ENCODE measurements around the gene TYR.
"Not testable (repeated sequence)": the region's sequence is repeated elsewhere in the genome, so short reads cannot be mapped to it uniquely, and the experiment has no call there.

Gene TYR

GRCh38 chr11:89177691-89178231, at the start of gene TYR:
TYR (plus strand) TSS chr11:89177875; CDS start chr11:89177954, 79 bp downstream.
- DNase-seq: no peak

GRCh38 chr11:89136606-89137005, 41.1 kb upstream of the TYR start:
- DNase-seq: no peak

GRCh38 chr11:89147229-89147628, 30.4 kb upstream of the TYR start:
- DNase-seq: no peak

GRCh38 chr11:89159974-89160373, 17.7 kb upstream of the TYR start:
- DNase-seq: no peak

GRCh38 chr11:89161949-89162348, 15.7 kb upstream of the TYR start:
- DNase-seq: no peak

DNA sequence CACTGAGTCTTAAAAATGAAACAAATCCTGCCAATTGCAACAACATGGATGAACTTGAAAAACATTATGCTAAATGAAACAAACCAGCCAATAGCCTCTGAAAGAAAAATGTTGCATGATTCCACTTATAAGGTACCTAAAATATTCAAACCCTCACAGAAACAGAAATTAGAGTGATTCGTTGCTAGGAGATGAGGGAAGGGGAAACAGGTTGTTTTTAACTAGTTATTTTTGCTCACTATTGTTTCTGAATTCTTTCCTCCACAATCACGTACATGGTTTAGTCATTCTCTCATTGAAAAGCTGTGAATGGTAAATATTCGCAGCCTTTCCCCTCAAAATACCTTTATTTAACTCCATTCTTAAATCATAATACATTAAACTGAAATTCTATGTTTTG, 14.0 kb upstream of the TYR start:
- no peak for DNase-seq

- DNase-seq: no peak
These were observed 9.3 kb upstream of the TYR start for GRCh38 chr11:89168396-89168795.

- no peak for DNase-seq
These were observed 1.9 kb upstream of the TYR start for GRCh38 chr11:89175796-89176195.

GRCh38 chr11:89176938-89177337, 737 bp upstream of the TYR start:
- no peak for DNase-seq

DNA sequence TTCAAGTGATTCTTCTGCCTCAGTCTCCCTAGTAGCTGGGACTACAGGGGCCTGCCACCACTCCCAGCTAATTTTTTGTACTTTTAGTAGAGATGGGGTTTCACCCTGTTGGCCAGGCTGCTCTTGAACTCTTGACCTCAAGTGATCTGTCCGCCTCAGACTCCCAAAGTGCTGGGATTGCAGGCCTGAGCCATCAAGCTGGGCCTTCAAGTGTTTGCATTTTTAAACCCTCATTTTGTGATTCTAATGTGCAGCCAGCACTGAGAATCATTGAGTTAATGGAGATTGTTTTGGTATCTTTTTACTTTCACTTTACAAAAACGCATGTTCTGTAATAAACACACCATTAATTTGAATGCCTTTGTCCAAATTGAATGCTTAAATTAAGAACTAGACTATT, 3.4 kb downstream of the TYR start:
- no peak for DNase-seq

DNA sequence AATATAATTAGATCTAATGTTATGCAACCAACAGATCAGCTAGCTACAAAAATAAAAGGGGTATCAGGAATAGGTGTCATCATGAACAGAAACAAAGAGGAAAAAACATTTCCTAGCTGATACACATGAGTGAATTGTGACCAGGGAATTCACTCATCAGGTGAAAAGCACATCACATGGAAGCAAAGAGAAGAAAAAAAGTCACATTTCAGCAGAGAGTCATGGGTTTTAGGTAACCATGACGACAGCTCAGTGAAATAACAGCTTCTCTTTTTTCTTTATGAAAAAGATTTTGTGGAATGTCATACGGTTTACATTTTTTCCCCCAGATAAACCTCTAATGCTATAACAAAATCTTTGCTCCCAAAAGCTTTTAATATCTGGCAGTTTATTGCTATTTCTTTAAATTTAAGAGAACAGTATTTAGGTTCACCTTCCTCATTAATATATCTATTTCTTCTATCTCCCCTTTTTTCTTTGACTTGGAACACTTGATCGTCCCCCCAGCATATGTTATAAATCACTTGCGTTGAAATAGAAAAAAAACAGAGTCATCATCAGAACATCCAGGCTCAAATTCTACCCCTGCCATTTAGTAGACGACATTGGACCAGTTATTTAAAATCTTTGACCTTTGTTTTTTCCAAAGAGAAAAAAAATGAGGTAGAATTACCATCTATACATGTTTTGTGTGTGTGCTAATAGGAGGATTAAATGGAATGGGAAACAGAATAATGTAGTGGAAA, 5.3 kb downstream of the TYR start:
- DNase-seq: no peak

DNA sequence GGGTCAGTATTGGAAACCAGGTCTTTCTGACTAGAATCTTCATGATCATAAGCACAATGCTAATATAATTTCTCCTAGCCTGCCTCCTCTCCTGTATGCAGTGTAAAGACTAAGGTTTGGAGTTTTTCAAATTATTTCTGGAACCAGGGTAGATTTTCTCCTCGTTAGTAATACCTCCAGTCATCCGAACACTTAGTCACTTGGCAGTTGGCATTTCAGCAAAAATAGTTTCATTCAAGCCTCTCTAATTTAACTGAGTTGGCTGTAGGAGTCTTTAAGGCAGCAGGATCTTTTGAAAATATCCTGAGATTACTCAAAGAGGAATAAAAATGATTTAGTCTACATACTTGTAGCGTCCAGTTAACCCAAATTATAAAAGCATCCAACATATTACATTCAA, 6.3 kb downstream of the TYR start:
- no peak for DNase-seq

- no peak for DNase-seq
These were observed 12.1 kb downstream of the TYR start for GRCh38 chr11:89189776-89190175.

- DNase-seq: no peak
These were observed 23.5 kb downstream of the TYR start for GRCh38 chr11:89201138-89201537.

- no peak for DNase-seq
These were observed 26.1 kb downstream of the TYR start for GRCh38 chr11:89203814-89204213.

- no peak for DNase-seq
These were observed 27.7 kb downstream of the TYR start for GRCh38 chr11:89205378-89205777.

- DNase-seq: no peak
These were observed 43.1 kb downstream of the TYR start for GRCh38 chr11:89220684-89221339.

GRCh38 chr11:89235083-89235482, 57.4 kb downstream of the TYR start:
- no peak for DNase-seq

GRCh38 chr11:89235976-89236375, 58.3 kb downstream of the TYR start:
- no peak for DNase-seq

GRCh38 chr11:89247007-89247406, 69.3 kb downstream of the TYR start:
- not testable (repeated sequence) for DNase-seq

DNA sequence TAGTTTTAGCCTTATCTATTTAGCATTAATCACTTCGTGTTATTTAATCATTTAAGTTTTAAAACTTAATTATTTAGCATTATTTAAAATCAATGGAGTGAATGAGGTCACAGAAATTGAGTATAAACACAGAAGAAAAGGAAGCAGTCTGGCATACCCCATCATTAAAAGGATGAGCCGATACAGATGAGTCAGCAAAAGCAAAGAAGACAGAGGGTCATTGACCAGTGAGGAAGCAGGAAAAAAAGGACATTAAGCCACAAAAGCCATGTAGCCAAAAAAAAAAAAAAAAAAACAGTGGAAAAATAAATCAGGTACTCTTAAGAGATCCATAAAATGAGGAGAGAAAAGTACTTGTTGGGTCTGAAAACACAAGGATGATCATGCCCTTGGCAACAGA, 71.5 kb downstream of the TYR start:
- DNase-seq: no peak

DNA sequence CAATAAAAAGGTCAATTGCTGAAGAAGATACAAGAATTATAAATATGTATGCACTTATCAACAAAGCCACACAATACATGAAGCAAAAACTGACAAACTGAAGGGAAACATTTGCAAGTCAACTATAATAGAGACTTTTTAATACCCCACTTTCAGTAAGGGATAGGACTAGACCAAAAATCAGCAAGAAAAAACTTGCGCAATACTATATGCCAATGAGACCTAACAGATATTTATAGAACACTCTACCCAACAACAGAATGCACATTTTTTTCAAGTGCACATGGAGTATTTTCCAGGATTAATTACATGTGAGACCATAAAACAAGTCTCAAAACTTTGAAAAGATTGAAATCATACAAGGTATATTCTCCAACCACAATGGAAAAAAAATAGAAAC, 83.8 kb downstream of the TYR start:
- not testable (repeated sequence) for DNase-seq

GRCh38 chr11:89267660-89268302, 90.1 kb downstream of the TYR start:
- no peak for DNase-seq

Measured in C1 segment of cervical spinal cord (tissue), 14 donors.